ENCODE measurements around the gene XIRP2. TPM values are rescaled to one million over a fixed set of nuclear protein-coding genes. Genes with fewer than 3 reads are reported as not detected.

XIRP2 gene
- total RNA-seq, 2 donors from 2014 or later: 42.8 to 43.7 TPM

DNA sequence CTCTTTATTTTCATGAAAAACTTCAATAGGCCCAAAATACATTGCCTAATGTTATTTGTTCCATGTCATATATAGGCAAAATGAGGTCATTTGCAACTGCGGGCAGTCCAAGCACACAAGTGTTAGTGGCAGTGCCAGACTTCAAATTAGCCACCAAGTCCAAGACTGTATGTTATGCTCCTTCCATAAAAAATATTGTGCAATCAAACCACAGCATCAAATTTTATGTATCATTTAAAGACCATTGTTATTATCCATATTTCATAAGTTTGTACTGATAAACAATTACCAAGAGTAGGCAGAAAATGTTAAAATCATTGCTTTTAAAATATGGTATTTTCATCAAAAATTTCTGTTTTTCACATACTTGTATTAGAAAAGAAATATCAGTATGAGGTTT, 54.1 kb downstream of the XIRP2 start:
- no peak overlapping the region for H3K4me3 ChIP-seq
- H3K27me3 ChIP-seq: no peaks in the 10 kb centered on the region
- H3K36me3 ChIP-seq: no peaks in the 10 kb centered on the region
- no peaks in the 10 kb centered on the region for H3K4me1 ChIP-seq
- H3K9me3 ChIP-seq: no peaks in the 10 kb centered on the region
- no peak overlapping the region for H3K27ac ChIP-seq
- no peak for DNase-seq (ENCODE audit: low spot score)
- TF ChIP-seq, protein P1, sequence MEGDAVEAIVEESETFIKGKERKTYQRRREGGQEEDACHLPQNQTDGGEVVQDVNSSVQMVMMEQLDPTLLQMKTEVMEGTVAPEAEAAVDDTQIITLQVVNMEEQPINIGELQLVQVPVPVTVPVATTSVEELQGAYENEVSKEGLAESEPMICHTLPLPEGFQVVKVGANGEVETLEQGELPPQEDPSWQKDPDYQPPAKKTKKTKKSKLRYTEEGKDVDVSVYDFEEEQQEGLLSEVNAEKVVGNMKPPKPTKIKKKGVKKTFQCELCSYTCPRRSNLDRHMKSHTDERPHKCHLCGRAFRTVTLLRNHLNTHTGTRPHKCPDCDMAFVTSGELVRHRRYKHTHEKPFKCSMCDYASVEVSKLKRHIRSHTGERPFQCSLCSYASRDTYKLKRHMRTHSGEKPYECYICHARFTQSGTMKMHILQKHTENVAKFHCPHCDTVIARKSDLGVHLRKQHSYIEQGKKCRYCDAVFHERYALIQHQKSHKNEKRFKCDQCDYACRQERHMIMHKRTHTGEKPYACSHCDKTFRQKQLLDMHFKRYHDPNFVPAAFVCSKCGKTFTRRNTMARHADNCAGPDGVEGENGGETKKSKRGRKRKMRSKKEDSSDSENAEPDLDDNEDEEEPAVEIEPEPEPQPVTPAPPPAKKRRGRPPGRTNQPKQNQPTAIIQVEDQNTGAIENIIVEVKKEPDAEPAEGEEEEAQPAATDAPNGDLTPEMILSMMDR (IDR thresholded peaks at IDR 0.05): no peak

DNA sequence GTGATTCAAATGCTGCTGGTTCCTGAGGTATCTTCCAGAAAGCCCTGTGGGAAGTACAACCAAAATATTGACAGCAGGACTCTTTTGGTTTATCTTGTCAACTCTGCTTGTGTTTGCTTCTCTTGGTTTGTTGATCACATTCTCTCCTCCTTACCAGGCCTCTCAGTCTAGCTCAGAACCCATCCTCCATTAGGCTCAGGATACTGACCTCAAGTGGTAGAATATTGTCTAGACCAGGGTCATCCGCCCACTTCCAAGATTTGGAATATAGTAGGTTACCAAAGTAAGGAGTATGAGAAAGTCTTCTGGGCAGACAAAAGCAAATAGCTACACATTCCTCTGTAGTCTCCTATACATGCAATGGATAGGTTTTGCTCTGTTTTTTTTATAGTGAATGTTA, 56.6 kb downstream of the XIRP2 start:
- H3K9me3 ChIP-seq: no peaks in the 10 kb centered on the region
- H3K27me3 ChIP-seq: no peaks in the 10 kb centered on the region
- no peak overlapping the region for H3K4me3 ChIP-seq
- no peak for DNase-seq (ENCODE audit: low spot score)
- H3K4me1 ChIP-seq: no peaks in the 10 kb centered on the region
- TF ChIP-seq, protein P1 (IDR thresholded peaks at IDR 0.05): no peak
- no peaks in the 10 kb centered on the region for H3K36me3 ChIP-seq
- H3K27ac ChIP-seq: no peak overlapping the region

DNA sequence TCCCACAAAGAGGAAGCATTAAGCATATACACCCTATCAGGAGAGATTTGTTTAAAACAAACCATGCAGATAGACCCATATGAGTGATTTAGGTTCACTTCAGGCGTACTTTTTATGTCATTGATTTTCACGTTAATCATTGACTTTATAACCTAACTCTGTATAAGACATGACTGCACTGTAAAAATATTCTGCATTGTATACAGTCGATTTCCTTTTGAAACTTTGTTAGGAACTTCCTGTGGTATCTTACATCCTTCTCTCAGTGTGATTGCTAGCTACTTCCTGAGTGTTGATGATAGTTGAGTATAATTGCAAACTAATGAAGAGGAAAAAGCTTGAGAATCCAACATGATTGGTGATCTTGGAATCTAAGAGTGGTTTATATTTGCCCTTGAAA, 69.4 kb downstream of the XIRP2 start:
- no peak overlapping the region for H3K27ac ChIP-seq
- H3K27me3 ChIP-seq: no peaks in the 10 kb centered on the region
- no peak for DNase-seq (ENCODE audit: low spot score)
- H3K4me1 ChIP-seq: peaks cover 0 to 10% of the 10 kb centered on the region in 2 donors
- no peak overlapping the region for H3K4me3 ChIP-seq
- no peaks in the 10 kb centered on the region for H3K36me3 ChIP-seq
- H3K9me3 ChIP-seq: no peaks in the 10 kb centered on the region
- TF ChIP-seq, protein P1 (IDR thresholded peaks at IDR 0.05): no peak

DNA sequence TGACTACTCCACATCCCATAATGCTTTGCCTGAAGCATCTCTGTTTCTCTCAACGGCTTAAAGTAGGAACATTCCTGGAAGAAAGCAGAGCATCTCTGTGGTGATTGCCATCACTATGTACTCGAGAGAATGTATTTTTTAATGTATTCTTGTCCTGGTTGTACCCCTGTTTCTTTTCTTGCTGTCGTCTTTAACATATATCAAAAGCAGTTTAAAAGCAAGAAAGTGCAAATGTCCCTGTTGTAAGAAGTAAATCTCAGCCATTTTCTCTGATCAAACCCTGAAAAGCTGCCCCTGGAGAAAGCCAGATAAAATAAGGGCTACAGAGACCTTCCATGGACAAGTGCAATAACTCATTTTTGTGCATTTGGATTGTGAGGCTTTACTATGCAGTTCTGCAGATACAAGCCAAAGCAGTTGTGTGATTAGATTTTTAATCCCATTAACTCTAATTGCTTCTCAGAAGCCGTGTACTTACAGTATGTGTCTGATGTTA, 70.8 kb downstream of the XIRP2 start:
- Histone ChIP-seq H3K27ac (no peak overlapping the region), H3K4me3 (no peak overlapping the region), H3K27me3 (no peaks in the 10 kb centered on the region), H3K36me3 (no peaks in the 10 kb centered on the region), H3K4me1 (peaks cover 0 to 10% of the 10 kb centered on the region in 2 donors), H3K9me3 (no peaks in the 10 kb centered on the region)
- DNase-seq (ENCODE audit: low spot score): no peak
- TF ChIP-seq, protein P1 (IDR thresholded peaks at IDR 0.05): no peak

DNA sequence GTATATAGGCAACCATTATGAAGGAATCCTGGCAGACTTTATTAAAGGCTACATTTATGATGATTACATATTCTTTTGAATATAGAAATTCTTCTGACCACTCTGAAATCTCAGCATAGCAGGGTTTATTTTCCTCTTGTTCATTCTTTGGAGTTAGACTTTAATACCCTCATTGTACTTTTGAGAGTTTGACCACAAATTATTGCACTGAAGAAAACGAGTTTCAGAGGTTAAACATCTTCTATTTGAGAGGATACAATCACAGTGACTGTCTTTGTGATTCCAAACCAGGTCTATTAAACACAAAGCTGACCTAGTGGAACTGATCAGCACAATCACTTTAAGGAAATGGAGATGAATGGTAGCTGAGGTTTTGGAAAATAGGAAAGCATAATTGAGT, 71.3 kb downstream of the XIRP2 start:
- H3K36me3 ChIP-seq: no peaks in the 10 kb centered on the region
- H3K27ac ChIP-seq: no peak overlapping the region
- no peaks in the 10 kb centered on the region for H3K27me3 ChIP-seq
- no peaks in the 10 kb centered on the region for H3K9me3 ChIP-seq
- no peak for DNase-seq (ENCODE audit: low spot score)
- H3K4me1 ChIP-seq: peaks cover 0 to 10% of the 10 kb centered on the region in 2 donors
- TF ChIP-seq, protein P1 (IDR thresholded peaks at IDR 0.05): no peak
- no peak overlapping the region for H3K4me3 ChIP-seq

DNA sequence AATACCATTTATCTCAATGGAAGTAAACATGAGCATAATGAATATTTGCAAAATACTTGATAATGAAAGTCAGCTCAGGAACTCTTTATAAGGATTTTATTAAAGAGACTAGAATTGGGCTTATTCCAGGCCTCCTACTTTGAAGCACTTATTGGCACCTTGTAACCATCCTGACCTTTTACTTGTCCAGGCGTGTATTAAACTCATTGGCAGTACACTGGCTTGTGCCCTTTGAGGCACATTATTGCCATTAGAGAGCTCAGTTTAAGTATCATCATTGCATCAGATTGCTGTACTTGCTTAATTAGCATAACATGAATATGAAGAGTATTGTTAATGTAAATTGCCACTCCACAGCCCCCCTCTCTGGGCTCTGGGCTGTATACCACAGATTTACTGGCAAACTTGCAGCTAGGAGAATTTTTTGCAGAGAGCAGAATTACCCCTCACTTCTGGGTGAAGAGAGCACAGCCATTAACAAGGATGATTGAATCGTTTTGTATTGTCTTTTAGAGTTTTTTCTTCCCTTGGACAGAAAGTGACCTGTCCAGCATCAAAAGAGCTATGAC, 72.5 kb downstream of the XIRP2 start:
- Histone ChIP-seq H3K36me3 (no peaks in the 10 kb centered on the region), H3K9me3 (no peaks in the 10 kb centered on the region), H3K4me1 (peaks cover 0 to 10% of the 10 kb centered on the region in 2 donors), H3K4me3 (no peak overlapping the region), H3K27me3 (no peaks in the 10 kb centered on the region), H3K27ac (no peak overlapping the region)
- TF ChIP-seq, protein P1 (IDR thresholded peaks at IDR 0.05): no peak
- no peak for DNase-seq (ENCODE audit: low spot score)
